OCI-LY7 (cell line): ENCODE results near the gene SKIC2.

Source experiments
- EZH2phosphoT487 ChIP-seq: fragments of 200-600 bp; sonication (generic); IDR thresholded peaks from 2 replicates; pipeline ENCODE4 v1.6.1; 2018; ENCODE audit warnings: low read depth, borderline replicate concordance, mild to moderate bottlenecking, mixed run types, antibody characterized with exemption, low read length, moderate library complexity, mixed read lengths
- TF ChIP-seq, protein P1 (sequence below): fragments of 200-600 bp; sonication (generic); conservative IDR thresholded peaks from 2 replicates; pipeline ENCODE4 v1.5.1; 2014; ENCODE audit warnings: mild to moderate bottlenecking, antibody characterized with exemption, low read length, moderate library complexity, mixed read lengths

DNA sequence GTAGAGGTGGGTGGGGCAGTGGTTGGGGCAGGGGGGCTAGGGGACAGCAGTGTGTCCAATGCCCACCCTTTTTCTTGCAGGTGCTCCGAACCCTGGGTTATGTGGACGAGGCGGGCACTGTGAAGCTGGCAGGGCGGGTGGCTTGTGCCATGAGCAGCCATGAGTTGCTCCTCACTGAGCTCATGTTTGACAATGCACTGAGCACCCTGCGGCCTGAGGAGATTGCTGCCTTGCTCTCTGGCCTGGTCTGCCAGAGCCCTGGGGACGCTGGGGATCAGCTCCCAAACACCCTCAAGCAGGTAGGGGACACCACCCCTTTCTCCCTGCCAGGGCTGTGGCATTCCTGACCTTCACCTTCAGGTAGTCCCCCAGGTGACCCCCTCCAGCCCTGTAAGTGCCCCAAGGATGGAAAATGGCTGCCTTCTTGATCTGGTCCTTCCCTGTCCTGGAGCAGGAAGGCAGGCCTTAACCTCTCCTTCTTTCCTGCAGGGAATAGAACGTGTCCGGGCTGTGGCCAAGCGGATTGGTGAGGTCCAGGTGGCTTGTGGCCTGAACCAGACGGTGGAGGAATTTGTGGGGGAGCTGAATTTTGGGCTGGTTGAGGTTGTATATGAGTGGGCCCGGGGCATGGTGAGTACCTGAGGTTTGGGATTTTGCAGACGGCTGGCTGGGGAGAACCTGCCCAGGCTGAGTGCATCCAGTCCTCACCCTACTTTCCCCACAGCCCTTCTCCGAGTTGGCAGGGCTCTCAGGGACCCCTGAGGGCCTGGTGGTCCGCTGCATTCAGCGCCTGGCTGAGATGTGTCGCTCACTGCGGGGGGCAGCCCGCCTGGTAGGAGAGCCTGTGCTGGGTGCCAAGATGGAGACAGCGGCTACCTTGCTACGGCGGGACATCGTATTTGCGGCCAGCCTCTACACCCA lies 10.1 kb downstream of the SKIC2 start:
- TF ChIP-seq, protein P1, sequence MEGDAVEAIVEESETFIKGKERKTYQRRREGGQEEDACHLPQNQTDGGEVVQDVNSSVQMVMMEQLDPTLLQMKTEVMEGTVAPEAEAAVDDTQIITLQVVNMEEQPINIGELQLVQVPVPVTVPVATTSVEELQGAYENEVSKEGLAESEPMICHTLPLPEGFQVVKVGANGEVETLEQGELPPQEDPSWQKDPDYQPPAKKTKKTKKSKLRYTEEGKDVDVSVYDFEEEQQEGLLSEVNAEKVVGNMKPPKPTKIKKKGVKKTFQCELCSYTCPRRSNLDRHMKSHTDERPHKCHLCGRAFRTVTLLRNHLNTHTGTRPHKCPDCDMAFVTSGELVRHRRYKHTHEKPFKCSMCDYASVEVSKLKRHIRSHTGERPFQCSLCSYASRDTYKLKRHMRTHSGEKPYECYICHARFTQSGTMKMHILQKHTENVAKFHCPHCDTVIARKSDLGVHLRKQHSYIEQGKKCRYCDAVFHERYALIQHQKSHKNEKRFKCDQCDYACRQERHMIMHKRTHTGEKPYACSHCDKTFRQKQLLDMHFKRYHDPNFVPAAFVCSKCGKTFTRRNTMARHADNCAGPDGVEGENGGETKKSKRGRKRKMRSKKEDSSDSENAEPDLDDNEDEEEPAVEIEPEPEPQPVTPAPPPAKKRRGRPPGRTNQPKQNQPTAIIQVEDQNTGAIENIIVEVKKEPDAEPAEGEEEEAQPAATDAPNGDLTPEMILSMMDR, result no peak
- no peak for TF ChIP-seq EZH2phosphoT487
